Measurements from ENCODE around the gene PWP2.

Gene PWP2

DNA sequence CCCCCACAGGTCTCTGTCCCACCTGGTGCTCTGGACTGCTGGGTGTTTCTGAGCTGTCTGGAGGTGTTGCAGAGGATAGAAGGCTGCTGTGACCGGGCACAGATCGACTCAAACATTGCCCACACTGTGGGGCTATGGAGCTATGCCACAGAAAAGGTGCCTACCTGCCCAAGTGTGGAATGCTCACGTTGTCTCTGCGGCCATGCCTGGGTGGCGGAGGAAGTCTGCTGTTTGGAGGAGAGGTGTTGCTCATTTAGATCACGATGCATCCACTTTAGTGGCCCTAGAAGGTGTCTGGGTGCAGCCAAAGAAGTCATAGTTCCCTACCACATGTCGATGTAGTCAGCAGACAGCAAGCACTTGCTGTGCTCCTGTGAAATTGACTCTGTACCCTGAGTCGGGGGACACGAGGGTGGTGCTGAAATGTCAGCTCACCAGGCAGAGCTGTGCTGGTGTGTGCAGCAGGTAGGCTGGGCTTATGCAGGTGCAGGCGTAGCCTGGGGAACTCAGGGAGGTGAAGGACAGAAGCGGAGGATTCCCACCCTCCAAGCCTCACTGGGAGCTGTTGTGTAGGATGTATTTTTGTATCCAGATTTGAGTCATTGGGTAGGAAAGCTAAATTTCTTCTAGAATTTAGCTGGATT, 32.8 kb upstream of the PWP2 start:
- H3K27ac ChIP-seq (replicated peaks): no peak overlapping the region
- TF ChIP-seq, protein P1, sequence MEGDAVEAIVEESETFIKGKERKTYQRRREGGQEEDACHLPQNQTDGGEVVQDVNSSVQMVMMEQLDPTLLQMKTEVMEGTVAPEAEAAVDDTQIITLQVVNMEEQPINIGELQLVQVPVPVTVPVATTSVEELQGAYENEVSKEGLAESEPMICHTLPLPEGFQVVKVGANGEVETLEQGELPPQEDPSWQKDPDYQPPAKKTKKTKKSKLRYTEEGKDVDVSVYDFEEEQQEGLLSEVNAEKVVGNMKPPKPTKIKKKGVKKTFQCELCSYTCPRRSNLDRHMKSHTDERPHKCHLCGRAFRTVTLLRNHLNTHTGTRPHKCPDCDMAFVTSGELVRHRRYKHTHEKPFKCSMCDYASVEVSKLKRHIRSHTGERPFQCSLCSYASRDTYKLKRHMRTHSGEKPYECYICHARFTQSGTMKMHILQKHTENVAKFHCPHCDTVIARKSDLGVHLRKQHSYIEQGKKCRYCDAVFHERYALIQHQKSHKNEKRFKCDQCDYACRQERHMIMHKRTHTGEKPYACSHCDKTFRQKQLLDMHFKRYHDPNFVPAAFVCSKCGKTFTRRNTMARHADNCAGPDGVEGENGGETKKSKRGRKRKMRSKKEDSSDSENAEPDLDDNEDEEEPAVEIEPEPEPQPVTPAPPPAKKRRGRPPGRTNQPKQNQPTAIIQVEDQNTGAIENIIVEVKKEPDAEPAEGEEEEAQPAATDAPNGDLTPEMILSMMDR (IDR thresholded peaks at IDR 0.05; ENCODE audit: insufficient read depth, low read length): no peak
- no peak for TF ChIP-seq GABPA (IDR thresholded peaks at IDR 0.05; ENCODE audit: low read depth)
- TF ChIP-seq SPI1 (IDR thresholded peaks at IDR 0.05; ENCODE audit: borderline replicate concordance, low read depth): no peak
- TF ChIP-seq, protein P2, sequence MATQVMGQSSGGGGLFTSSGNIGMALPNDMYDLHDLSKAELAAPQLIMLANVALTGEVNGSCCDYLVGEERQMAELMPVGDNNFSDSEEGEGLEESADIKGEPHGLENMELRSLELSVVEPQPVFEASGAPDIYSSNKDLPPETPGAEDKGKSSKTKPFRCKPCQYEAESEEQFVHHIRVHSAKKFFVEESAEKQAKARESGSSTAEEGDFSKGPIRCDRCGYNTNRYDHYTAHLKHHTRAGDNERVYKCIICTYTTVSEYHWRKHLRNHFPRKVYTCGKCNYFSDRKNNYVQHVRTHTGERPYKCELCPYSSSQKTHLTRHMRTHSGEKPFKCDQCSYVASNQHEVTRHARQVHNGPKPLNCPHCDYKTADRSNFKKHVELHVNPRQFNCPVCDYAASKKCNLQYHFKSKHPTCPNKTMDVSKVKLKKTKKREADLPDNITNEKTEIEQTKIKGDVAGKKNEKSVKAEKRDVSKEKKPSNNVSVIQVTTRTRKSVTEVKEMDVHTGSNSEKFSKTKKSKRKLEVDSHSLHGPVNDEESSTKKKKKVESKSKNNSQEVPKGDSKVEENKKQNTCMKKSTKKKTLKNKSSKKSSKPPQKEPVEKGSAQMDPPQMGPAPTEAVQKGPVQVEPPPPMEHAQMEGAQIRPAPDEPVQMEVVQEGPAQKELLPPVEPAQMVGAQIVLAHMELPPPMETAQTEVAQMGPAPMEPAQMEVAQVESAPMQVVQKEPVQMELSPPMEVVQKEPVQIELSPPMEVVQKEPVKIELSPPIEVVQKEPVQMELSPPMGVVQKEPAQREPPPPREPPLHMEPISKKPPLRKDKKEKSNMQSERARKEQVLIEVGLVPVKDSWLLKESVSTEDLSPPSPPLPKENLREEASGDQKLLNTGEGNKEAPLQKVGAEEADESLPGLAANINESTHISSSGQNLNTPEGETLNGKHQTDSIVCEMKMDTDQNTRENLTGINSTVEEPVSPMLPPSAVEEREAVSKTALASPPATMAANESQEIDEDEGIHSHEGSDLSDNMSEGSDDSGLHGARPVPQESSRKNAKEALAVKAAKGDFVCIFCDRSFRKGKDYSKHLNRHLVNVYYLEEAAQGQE (IDR thresholded peaks at IDR 0.05; ENCODE audit: insufficient replicate concordance, low read depth): no peak
- no peak for DNase-seq (ENCODE audit: low read depth in 1 of 2, low spot score in 1 of 2)
- no peak overlapping the region for H3K4me3 ChIP-seq (replicated peaks; ENCODE audit: insufficient read depth, low read length)
- no peaks in the 10 kb centered on the region for H3K27me3 ChIP-seq (ENCODE audit: insufficient read depth, poor library complexity, severe bottlenecking)

DNA sequence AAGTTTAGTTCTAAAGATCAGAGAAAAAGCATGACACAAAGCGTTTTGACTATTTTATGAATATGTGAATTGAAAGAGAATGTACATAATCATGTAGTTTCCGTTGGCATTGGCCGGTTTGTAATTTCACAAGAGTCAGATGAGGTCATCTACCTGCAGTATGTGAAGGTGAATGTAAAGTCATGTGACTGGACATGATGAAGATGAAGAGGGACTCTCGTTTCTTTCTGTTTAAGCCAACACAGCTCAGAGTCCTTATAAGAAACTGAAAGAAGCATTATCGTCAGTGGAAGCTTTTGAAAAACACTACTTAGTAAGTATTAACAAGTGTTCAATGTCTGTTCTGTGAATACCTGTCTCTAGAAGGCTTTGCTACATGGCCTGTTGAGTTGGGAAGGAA, 30.9 kb upstream of the PWP2 start:
- TF ChIP-seq POLR2AphosphoS5 (IDR thresholded peaks at IDR 0.05; ENCODE audit: low read depth) (no peak), SPI1 (IDR thresholded peaks at IDR 0.05; ENCODE audit: borderline replicate concordance, low read depth) (no peak), GABPA (IDR thresholded peaks at IDR 0.05; ENCODE audit: low read depth) (no peak)
- TF ChIP-seq, protein P1 (IDR thresholded peaks at IDR 0.05; ENCODE audit: insufficient read depth, low read length): no peak
- TF ChIP-seq, protein P2 (IDR thresholded peaks at IDR 0.05; ENCODE audit: insufficient replicate concordance, low read depth): no peak
- H3K27ac ChIP-seq (replicated peaks): no peak overlapping the region
- no peaks in the 10 kb centered on the region for H3K27me3 ChIP-seq (ENCODE audit: insufficient read depth, poor library complexity, severe bottlenecking)
- H3K4me3 ChIP-seq (replicated peaks; ENCODE audit: insufficient read depth, low read length): no peak overlapping the region
- DNase-seq (ENCODE audit: low read depth in 1 of 2, low spot score in 1 of 2): no peak

DNA sequence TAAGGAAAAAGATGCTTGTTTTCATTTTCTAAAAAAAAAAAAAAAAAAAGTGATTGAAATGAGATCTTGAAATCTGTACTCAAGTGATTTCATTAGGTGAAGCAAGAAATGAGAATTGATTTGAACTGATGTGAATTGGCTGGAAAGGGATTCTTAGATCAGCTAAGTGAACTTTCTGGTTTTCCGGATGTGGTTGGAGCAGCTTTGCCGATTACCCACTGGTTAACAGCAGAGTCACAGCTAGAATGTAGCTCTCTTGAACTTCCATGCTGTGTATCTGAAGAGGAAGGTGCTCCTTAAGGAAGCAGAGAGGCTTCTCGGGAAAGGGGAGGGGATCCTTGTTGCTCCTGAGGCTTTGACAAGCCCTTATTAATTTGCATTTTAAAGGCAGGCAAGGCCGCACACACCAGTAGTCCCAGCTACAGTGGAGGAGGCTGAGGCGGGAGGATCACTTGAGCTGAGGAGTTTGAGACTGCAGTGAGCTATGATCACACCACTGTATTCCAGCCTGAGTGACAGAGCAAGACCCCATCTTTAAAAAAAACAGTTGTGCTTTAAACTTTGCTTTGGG, 28.7 kb upstream of the PWP2 start:
- TF ChIP-seq, protein P1 (IDR thresholded peaks at IDR 0.05; ENCODE audit: insufficient read depth, low read length): no peak
- TF ChIP-seq SPI1 (IDR thresholded peaks at IDR 0.05; ENCODE audit: borderline replicate concordance, low read depth): no peak
- TF ChIP-seq GABPA (IDR thresholded peaks at IDR 0.05; ENCODE audit: low read depth): no peak
- TF ChIP-seq, protein P2 (IDR thresholded peaks at IDR 0.05; ENCODE audit: insufficient replicate concordance, low read depth): no peak
- TF ChIP-seq POLR2AphosphoS5 (IDR thresholded peaks at IDR 0.05; ENCODE audit: low read depth): no peak
- no peak overlapping the region for H3K27ac ChIP-seq (replicated peaks)
- no peaks in the 10 kb centered on the region for H3K27me3 ChIP-seq (ENCODE audit: insufficient read depth, poor library complexity, severe bottlenecking)
- no peak for DNase-seq (ENCODE audit: low read depth in 1 of 2, low spot score in 1 of 2)
- H3K4me3 ChIP-seq (replicated peaks; ENCODE audit: insufficient read depth, low read length): no peak overlapping the region
